Measurements from ENCODE around the gene TSKU.

TSKU gene

GRCh38 chr11:76844511-76844910 lies 61.4 kb downstream of the TSKU start:
- DNase-seq (ENCODE audit: low spot score) = no peak

DNA sequence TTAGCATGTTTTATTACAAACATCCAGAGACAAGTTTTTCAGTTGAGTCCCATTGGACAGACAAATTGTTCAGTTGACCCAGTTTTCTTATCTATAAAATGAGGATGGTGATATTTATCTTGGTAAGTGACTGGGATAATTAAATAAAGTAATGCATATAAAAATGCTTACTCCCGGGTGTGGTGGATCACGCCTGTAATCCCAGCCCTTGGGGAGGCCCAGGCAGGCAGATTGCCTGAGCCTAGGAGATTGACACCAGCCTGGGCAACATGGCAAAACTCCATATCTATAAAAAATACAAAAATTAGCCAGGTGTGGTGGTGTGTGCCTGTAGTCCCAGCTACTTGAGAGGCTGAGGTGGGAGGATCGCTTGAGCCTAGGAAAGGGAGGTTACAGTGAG lies 61.9 kb downstream of the TSKU start:
- no peak for DNase-seq (ENCODE audit: low spot score)

DNA sequence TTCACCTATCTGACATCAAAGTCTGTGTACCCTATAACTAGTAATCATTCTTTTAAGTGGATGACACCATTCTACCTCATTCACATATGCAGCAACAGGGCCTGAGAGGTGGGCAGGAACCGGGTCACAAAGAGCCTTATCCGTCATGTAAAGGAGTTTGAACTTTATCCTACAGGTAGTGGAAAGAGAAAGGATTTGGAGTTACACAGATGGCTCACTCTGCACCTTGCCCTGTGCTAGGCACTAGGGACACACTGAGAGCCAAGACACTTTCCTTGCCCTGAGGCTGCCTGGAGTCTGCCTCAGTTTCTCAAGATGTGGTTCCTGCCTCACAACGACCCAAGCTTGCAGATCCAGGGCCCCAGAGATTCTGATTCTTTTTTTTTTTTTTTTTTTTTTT lies 63.3 kb downstream of the TSKU start:
- no peak for DNase-seq (ENCODE audit: low spot score)

Measured in SK-N-DZ (cell line).